Stimulated activated CD4-positive, alpha-beta T cell treated with anti-CD3 and anti-CD28 coated beads, Interleukin-4, amount 100 ng/mL, for 1 hour (primary cell): ENCODE measurements around the gene C22orf23.
"Not testable (repeated sequence)": the region's sequence is repeated elsewhere in the genome, so short reads cannot be mapped to it uniquely, and the experiment has no call there.

Experiments
- DNase-seq: peaks from one replicate; pipeline ENCODE4 v3.0.0-alpha.2; 2020

The C22orf23 gene

DNA sequence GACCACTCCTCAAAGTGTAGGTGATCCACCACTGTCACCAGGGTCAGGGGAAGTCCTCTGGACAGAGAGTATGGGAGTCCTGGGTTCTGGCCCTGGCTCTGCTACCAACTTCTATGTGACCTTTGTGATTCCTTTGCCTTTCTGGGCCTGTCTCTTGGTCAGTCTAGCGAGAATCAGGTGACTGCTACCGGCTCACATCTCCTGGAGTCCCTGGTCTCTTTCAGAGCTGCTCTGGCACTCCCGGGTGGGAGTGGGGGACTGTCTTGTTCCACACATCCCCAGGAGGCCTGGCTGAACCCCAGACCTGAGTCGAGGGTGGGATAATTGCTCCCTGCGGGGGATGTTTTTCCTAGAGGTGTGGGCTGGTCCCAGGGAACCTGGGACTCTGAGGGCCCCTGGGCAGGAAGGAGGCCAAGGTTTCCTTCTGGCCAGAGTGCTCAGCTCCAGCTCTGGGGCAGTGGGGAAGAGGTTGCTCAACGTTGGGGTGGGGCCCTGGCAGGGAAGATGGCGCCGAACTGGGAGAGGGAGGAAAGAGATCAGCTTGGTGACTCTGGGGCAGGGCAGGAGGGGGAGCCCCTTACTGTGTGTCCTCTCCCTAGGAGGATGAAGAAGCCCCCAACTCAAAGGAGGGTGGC lies 28.9 kb upstream of the C22orf23 start:
- no peak for DNase-seq

DNA sequence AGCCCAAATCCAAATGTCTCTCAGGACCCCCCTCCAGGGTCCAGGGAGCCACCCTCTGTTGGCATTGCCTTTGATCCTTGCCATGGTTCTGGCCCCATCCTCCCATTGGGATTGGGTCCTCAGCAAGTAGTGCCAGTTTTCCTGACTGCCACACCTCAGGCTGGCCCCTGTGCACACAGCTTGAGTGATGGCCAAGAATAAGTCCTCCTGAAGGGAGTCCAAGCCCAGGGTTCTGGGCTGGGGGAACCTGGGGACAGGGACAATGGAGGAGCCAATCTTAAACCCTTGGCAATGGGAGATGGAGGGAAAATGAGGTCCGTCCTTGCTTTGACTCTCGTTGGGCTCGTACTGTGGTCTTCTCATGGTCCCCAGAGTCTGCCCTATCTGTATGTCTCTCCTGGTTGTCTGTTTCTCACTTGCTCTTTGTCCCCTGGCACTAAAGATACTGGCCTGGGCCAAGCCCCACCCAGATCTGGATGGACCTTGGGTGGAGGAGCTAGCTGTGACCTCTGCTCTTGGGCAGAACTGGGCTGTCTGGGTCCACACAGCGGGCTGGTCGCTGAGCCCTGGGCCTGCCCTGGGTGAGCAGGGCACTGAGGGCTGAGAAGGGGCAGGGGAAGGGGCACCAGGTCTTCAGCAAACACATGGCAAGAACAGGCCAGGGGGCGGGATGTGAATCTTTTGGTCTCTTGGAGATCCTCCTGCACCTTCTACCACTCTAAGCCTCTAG lies 28.0 kb upstream of the C22orf23 start:
- DNase-seq: no peak

DNA sequence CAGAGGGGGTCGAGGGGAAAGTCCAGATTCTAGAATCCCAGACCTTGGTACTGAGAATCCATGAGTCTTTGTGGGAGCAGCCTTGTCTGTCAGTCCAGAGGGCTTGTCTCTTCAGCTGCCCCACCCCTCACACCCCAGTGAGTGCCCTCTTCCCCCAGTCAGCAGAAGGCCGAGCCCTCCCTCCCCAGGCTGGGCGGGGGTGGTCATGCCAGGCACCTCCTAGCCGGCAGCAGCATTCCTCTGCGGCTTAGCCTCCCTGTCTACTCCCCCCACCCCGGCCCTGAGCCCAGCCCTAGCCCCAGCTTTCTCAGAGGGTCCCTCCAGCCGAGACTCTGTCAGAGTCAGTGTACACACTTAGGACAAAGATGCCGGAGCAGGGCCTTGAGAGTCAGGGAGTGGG lies 26.4 kb upstream of the C22orf23 start:
- no peak for DNase-seq

DNA sequence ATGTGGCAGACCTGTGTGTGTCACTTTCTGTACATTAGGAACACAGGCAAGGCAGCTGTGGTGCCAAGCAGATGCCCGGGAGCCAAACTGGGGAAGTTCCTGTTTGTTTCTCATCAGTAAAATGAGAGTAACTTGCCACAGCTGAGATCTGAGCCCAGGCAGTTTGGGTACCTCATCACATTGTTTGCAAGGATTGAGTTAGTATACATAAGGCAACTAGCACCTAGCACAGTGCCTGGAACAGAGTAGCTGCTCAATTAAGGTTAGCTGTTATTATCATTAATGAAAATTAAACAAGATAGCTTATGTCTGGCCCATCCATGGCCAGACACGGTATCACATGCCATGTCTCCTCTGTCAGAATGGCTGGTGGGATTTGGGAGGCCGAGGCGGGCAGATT lies 23.1 kb upstream of the C22orf23 start:
- no peak for DNase-seq

DNA sequence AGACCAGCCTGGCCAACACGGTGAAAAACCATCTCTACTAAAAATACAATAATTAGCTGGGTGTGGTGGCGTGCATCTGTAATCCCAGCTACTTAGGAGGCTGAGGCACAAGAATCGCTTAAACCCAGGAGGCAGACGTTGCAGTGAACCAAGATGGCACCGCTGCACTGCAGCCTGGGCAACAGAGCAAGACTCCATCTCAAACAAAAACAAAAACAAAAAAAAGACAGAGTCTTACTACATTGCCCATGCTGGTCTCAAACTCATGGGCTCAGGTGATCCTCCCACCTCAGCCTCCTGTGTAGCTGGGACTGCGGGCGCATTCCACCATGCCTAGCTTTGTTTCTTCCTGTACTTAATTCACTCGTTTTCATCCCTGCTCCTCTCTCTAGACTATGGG lies 22.6 kb upstream of the C22orf23 start:
- not testable (repeated sequence) for DNase-seq

DNA sequence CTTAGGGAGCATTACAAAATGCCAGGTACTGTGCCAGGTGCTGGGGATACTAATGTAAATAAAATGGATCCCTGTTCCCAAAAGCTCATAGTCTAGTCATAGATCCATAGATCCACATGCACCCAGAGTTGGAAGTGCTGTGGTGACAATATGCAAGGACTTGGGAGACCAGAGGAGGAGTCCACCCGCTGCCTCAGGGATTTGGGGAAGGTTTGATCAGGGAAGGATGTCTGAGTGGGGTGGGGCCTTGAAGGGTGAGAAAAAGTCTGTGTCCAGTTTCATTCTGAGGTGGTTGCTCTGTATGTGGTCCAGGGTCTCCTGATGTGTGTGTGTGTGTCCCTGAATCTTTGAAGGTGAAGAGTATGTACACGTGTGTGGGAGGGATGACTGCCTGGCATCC lies 21.8 kb upstream of the C22orf23 start:
- no peak for DNase-seq

DNA sequence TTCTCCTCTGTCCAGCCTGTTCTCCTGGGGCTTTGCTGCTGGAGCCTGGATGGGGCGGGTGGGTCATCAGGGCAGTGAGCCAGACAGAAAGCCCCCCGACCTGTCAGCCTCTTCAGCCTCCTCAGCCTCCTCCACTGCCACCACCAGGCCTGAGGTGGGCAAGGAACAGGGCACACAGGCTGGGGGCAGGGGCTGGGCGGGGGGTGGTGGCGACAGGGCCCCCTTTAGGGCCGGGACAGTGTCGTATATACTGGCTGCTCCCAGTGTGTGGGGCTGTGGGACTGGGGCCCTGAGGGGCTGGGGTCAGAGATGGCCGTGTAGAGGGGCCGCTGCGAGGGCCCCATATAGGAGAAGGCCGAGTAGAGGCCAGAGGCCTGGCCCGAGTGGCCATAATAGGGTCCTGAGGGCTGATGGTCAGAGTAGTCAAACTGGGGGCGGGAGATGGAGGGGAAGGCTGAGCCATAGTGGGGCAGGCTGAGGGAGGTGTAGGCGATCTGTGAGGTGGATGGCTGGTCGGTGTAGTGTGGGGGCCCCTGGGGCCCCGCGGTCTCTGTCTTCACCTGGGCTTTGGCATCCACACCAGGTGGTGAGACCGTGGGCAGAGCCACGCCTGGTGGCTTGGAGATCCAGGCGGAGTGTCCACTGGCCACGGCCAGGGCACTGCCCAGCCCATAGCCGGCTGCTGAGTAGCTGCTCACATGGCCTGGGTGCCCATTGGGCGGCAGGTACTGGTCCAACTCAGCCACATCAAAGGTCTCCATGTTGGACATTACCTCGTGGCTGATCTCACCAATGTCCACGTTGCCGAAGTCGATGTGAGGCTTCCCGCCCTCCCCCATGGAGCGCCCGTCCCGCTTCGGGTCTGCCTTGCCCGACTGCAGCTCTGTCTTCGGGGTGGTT lies 20.1 kb upstream of the C22orf23 start:
- no peak for DNase-seq

DNA sequence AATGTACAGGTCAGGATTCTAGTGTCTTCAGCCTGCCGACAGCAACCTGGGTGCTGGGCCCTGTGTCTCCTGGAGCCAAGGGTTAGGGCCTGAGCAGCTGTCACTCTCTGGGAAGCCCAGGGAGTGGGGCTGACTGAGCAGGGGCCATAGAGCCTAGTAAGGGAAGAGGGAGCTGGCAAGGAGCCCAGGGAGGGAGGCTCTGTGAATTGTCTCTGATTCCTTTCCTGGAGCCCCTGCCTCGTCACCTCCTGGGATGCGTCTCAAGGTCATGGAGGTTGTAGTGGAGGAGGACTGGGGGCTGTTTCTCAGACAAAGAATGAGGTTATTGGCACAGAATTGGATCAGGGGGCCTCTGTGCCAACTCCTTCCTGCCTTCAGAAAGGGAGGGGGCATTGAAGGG lies 19.1 kb upstream of the C22orf23 start:
- DNase-seq: no peak

DNA sequence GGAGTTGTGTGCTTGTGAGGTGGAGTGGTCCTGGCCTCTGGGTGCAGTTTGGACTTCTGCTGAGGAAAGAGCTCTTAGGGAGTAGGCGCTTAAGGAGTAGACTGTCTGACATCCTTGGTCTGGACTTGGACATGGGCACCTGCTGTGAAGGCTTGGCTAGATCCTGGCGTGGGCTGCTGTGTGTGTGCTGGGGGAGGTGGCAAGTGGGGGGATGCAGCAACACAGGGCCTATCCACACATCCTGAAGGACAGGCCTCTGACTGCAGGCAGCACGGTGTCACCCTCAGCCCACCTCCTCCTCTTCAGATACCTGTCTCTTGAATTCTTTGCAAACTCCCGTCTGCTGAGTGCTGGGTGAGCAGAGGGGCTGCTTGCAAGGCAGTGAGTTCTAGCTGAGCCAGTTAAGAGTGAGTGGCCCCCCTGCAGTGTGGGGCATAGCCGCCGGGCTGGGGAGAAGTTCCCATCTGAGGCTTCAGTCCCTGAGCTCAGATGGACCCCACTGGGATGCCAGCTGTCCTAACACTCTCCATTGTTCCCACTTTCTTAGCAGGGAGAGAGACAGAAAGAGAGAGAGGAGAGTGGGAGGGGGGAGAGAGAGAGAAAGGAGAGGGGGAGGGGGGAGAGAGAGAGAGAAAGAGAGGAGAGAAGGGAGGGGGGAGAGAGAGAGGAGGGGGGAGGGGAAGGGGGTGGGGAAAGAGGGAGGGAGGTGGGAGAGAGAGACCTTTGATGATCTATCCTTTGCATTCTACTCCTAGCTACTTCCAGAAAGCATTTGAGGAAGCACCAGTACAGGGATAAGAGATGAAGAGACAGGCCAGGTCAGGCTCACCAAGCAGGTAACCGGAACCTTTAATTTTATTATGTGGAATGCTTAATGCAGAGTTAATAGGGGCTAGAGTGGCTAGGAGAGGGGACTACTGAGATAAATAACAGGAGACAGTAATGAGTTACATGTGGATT lies 18.4 kb upstream of the C22orf23 start:
- no peak for DNase-seq

DNA sequence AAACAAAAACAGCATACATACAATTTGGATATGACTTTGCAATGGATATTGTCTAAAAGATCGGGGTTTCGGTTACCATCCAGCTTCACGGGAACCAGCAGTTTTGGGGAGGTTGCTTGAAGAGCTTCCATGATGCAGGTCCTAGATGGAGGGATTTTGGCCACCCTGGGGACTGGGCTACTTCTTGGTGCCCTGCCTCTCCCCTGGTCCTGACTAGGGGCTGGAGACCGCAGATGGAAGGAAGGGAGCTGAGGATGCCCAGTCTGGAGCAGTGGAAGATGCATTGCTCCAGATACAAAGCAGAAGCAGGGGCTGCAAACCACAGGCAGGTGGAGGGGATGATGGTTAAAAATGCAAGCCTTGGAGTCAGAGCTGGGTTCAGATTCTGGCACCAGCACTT lies 17.5 kb upstream of the C22orf23 start:
- DNase-seq: no peak

DNA sequence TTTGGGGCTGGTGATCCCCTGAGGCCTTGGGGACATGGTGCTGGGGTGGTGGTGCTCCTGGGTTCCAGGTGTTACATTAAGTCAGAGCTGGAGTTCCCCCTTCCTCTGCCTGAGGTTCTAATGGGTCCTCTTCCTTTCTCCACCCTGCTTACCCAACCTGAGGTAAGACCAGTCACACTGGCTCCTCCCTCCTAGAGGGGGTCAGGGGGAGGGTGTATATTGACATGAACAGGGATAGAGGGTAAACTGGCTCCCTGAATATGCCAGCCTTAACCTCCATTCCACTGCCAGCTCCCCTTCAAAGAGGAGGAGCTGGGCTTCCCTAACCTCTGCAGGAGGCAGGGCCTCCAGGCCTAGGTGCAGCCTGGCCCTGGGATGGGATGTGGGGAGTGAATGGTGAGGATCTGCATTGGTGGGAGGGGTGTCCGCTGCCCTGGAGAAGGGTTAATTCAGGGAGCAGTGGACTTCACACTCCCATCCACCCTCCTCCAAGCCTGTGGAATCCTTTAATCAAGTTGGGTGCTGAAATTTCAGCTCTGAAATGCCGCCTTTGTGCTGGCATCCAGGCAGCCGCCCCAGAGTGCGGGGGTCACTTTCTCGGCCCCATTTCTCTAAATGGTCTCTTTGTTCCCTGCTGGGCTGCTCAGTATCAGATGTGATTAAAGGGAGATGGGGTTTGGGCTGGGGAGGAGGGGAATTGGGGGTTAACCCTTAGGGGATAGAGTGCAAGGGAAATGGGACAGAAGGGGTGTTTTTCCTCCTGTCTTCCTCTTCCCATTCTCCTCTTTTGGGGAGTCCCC lies 15.3 kb upstream of the C22orf23 start:
- no peak for DNase-seq

DNA sequence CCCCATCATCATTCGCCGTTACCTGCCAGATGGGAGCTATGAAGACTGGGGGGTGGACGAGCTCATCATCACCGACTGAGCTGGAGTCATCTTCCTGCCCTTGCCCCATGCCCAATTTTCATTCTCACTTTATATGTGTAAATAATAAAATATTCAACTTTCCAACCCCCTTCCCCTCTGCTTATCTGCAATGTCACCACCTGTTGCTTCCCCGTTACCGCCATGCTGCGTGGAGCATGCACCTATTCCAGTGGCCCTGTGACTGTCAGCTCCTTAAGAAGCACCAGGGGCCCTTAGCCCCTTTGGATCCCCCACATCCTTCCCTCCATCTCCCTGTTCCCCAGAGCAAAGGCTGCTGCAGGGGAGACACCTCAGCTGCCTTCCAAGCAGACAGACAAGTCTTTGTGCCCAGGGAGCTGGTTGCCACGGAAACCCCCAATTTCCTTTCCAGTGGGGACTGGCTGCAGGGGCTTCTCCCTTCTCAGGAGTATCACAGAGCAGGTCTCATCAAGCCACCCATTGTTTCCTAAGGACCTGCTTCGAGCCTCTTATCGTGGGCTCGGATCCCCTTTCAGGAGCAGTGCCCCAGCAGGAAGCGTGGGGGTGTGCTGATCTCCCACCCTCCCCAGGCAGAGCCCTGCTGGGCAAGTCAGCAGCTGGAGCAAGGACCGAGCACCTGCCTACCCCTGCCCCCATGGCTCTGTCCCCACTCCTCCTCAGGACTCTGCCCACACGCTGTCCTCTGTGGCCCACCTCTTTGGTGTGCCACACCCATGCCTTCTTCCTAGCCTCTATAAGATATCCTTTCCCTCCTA lies 14.4 kb upstream of the C22orf23 start:
- DNase-seq: no peak

DNA sequence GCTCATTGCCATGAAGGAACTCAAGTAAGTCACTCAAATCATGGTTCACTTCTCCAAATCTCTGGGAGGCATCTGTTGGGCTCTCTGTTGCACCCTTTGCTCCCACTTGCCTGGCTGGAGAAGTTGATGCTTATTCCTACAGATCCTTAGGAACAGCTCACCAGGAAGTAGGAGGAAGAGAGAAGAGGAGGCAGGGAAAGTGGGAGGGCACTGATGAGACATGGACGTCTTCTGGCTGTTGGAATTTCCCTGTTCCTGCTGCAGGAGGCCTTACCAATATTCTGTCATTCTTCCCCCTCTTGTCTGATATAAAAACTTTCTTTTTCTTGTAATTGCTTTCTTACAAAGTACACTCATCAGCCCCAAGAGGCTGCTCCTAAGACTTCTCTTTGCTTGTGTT lies 13.7 kb upstream of the C22orf23 start:
- DNase-seq: no peak

DNA sequence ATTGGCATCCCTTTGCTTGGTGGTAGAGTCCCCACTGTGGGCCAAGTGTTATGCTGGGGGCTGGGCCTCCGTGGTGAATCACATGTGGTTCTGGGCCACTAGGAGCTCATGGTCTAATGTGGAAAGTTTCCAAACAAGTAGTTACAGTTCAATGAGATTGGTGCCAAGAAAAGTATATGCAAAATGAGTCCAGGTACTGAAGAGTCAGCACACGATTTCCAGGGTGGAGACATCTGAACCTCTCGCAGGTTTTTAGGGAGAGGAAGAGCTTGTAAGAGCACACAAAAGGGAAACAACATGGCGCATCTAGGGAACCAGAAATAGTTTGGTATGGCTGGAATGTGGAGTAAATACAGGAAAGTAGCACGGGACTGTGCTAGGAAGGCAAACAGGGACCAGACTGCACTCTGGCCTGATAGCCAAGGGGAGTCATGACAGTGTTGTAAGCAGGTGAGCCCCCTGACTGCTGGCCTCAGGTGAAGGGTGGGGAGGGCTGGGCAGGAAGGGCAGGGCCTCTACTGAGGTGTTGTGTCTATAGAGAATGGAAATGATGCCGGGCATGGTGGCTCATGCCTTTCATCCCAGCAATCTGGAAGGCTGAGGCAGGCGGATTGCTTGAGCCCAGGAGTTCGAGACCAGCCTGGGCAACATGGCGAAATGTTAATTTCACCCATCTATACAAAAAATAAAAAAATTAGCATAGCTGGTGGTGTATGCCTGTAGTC lies 12.7 kb upstream of the C22orf23 start:
- no peak for DNase-seq

DNA sequence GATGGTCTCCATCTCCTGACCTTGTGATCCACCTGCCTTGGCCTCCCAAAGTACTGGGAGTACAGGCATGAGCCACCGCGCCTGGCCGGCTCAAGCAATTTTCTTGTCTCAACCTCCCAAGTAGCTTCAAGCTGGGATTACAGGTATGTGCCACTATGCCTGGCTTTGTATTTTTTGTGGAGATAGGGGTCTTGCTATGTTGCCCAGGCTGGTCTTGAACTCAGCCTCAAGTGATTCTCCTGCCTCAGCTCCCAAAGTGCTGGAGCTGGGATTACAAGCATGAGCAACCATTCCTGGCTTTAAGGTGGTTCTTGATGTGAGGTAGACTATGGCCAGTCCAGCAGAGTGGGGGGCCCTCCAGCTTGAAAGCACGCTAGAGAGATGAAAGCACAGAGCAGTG lies 7.7 kb upstream of the C22orf23 start:
- no peak for DNase-seq

DNA sequence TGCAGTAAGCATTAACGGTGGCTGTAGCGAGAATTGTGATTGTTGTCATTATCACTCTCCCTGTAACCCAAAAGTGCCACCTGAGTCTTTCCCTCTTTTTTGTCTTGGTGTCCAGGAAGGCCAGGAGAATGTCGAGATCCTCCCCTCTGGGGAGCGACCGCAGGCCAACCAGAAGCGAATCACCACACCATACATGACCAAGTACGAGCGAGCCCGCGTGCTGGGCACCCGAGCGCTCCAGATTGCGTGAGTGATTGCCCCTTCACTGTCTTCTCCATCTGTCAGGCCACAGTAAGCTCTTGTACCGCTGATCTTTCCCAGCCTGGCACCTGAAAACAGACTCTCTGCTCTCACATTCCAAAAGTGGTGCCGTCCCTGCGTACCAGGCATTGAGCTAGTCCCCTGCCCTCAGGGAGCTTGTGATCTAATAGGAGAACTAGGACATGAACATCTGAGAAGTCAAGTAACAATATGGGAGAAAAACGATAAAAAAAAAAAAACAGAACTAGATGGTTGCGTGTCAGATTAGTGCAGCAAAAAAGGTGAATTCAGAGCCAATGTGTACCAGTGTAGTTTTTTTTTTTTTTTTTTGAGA lies 5.9 kb upstream of the C22orf23 start:
- DNase-seq: no peak

DNA sequence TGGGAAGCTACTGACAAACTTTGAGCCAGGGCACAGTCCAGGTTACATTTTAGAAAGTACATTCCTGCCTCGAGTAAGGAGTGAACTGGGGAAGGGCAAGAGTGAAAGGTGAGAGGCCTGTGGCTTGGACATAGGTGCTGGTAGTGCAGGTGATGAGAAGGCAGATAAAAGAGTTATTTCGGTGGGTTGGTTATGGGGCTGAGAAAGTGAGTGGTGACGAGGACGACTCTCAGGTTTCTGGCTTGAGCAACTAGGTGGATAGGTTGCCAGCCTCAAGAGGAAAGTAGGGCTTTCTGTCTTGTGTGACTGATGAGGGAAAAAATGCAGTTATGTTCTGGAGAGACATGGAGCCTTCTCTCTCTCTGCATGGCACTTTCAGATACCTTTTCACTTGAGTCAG lies 3.8 kb upstream of the C22orf23 start:
- no peak for DNase-seq

DNA sequence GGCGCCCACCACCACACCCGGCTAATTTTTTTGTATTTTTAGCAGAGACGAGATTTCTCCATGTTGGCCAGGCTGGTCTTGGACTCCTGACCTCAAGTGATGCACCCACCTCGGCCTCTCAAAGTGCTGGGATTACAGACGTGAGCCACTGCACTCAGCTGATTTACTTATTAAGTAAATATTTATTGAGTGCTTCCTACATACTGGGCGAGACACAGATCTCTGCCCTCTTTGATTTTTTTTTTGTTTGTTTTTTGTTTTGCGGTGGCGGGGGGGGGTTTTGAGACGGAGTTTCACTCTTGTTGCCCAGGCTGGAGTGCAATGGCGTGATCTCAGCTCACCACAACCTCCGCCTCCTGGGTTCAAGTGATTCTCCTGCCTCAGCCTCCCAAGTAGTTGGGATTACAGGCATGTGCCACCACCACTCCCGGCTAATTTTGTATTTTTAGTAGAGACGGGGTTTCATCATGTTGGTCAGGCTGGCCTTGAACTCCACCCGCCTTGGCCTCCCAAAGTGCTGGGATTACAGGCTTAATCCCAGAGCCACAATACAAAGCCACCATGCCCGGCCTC lies 2.5 kb upstream of the C22orf23 start:
- not testable (repeated sequence) for DNase-seq

DNA sequence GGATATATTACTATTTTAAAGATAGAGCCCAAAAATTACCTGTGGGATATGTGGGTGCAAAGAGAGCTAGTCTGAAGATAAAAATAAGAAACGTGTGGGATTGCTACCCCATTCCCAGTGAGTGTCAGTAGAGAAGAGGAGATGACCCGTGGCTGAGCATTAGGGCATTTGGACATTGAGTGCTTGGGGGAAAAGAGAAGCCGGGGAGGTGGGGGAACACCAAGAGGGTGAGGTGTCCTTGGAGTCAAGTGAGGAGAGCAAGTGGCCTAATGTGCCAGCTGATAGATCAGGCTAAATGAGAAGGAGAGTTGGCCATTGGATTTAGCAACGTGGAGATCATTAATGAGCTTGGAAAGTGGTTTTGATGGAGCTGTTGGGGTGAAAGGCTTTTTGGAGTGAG lies 1.3 kb upstream of the C22orf23 start:
- no peak for DNase-seq
